Measurements from ENCODE around the gene TRAPPC3. TPM values are rescaled to one million over a fixed set of nuclear protein-coding genes. Genes with fewer than 3 reads are reported as not detected.

TRAPPC3 gene
- total and polyA plus RNA-seq, 9 of the 15 experiments (the other 6 are each of a cell fraction or from before 2014, with no cell fraction given), result 20.6 to 141 (median 112) TPM

GRCh38 chr1:36088577-36089392 is 60.5 kb downstream of the TRAPPC3 start, which contains the start of gene ADPRS (continued):
- peak; percentile 19; the same call in 1 of the 2 replicates for TF ChIP-seq HBP1 (CRISPR knock-in tag; IDR thresholded peaks at IDR 0.05)
- TF ChIP-seq E2F8 (IDR thresholded peaks at IDR 0.05; ENCODE audit: low read depth, partially characterized antibody), result peak; percentile 96
- peak; percentile 90; the same call in 1 of the 2 replicates for TF ChIP-seq THAP7 (CRISPR knock-in tag; IDR thresholded peaks at IDR 0.05)
- TF ChIP-seq PTRF (tag; IDR thresholded peaks at IDR 0.05), result no peak
- no peak for TF ChIP-seq RFX1 (IDR thresholded peaks at IDR 0.05)
- TF ChIP-seq CHD7 (IDR thresholded peaks at IDR 0.05; ENCODE audit: low read depth, low read length), result no peak
- TF ChIP-seq ZKSCAN8 (CRISPR knock-in tag; IDR thresholded peaks at IDR 0.05), result no peak
- no peak for TF ChIP-seq ZNF3 (CRISPR knock-in tag; IDR thresholded peaks at IDR 0.05)
- TF ChIP-seq SMAD4 (CRISPR knock-in tag; conservative IDR thresholded peaks at IDR 0.05), result peak; percentile 88

Data from K562 (cell line).